GM19372 (cell line): Measurements from ENCODE around the gene PIK3C3.
"Not testable (repeated sequence)": the region's sequence is repeated elsewhere in the genome, so short reads cannot be mapped to it uniquely, and the experiment has no call there.

Experiments
- ATAC-seq: cut with Tn5 transposase; IDR thresholded peaks from one replicate; pipeline ENCODE4 v1.9.1; 2021; ENCODE audit warnings: mild to moderate bottlenecking, low read depth, moderate library complexity; ENCODE audit not compliant: unreplicated experiment

PIK3C3 gene

DNA sequence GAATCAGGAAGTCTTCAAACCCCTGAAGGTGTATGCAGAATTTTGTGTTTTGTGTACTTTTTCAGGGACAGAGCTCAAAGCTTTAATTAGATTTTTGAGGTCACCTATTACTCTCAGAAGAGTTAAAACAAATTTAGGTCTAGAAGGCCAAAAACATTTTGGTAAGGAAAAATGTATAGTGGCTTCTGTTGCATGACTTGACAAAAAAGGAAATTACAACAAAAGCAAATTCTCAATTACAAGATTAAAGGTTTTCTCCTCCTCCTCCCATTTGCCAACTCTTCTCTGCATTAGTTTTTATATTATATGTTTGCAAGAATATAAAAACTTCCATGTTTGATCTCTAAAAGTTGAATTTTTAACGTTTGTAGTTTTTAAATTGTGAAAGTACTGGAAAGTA lies 4.0 kb downstream of the PIK3C3 start:
- no peak for ATAC-seq

DNA sequence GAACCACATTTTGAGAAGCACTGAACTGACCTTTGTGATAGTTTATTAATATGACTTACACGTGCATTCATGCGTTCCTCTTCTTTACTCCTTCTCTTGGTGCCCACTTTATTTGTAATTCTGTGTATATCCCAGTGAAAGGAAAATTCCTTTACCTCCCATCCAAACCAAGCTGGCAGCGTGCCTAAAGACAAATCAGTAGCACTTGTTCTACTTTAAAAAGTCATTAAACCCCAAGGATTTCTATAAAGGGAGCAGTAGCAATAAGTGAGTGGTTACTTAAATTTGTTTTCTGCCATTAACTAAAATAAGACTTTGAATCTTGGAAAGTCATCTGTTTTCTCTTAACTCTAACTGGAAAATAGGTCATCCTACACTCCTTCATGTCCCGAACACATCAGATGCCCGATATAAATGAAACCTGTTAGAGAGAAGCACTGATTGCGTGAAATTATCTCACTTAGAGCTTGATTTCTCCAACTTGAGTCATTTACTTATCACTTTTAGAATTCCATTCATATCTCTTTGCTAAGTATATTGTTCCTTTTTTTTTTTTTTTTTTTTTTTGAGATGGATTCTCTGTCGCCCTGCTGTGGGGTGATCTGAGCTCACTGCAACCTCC lies 10.7 kb downstream of the PIK3C3 start:
- no peak for ATAC-seq

DNA sequence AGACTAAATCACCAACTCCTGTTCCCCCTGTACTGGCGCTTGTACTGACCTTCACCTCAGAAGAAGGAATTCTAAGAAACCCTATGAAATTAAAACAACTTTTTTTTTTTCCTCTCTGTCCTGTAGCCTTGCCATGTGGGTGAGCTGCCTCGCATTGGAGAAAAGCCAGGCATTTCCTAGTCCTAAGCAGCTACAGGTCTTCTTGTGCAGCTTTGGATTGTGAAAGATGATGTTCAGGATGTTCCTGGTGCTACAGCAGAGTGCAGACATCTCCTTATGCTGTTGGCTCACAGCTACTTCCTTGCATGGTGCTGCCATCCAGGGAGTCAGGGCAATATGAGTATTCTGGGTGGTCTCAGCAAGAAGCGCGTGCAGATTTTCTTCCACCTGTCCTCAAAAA lies 11.9 kb downstream of the PIK3C3 start:
- no peak for ATAC-seq

DNA sequence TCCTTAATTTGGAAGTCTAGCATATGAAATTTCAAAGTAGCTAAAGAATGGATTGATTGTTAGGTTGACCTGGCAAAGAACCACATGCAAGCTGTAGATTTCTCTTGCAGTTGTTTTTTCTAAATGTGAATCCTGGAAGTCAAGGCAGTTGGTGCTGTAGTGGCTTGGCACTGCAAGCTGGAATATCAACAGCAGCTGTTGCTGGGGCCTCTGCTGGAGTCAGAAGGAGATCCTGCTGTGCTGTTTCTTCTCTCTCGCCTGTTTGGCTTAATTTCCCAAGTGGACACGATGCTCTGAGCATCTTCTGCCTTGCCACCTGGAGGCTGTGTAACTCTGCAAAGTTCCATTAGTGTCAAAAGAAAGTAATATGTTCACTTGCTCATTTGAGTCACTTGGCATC lies 12.6 kb downstream of the PIK3C3 start:
- ATAC-seq: no peak

DNA sequence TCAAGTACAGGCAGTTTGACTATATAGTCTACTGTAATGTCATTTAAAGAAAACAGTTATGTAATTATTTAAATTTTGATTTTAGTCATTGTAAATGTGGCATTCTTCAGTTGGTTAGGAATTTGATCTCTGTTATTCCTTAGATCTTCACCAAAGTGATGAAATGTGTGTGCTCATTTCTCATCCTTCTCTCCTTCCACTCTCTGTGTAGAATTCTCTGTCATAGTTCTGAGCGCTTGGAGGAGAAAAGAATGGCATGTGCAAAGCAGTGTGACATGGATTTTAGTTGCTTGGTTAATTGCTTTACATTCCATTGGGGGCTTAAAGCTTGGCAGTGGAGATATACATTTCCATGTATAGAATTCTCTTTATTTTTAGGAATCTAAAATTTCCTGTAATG lies 14.8 kb downstream of the PIK3C3 start:
- ATAC-seq: no peak

DNA sequence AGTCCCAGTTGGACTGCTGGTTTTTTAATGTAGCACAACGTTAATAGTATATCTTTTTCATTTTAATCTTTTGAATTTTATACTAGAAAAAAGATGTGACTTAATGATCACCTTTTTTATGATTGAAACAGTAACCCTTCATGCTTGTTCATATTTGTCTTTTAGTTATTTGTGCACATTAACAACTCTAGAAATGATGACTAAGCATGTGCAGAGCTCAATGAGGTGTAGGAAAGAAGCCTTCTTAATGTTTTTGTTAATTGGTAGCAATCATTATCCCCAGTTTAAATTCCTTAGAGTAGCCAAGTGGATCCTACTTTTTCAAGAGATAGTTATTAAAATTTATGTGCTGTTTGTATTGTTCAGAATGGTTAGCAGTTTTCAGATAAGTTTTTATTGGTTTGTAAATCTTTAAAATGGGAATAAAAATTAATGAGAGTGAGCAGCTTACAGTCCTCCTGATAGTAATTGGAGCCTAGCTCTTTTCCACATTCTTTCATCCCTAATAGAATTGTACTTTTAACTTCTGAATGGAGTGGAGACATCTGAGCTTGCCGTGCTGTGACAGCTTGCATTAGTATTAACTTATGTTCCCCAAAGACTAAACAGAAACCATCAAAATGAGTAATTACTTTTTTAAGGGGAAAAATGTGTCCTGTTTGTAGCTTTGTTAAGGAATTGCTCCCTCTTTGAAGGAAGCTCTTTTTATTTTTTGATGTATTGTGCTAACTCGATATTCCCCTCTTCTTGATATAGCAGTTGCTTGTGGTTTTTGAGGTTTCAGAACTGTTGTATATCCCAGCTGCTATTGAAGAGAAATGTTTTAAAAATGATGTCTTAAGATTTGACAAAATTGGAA lies 17.3 kb downstream of the PIK3C3 start:
- ATAC-seq: no peak

DNA sequence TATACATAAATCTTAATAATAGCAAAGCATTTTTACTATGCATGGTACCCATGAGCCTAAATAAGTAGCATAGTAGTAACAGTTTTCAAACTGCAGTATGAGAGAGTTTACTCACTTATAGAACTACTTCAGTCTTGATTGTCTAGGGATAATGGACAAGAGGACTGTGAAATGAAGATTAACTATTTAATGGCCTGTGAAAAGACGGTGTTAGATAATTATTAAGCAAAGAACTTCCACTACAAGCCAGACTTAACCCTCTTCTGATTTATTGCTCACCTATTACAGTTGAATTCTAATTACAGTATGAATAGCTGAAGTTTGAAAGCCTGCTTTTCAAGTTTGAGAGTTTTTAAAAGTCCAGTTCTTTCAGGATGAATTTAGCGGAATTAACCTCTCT lies 18.9 kb downstream of the PIK3C3 start:
- ATAC-seq: no peak

DNA sequence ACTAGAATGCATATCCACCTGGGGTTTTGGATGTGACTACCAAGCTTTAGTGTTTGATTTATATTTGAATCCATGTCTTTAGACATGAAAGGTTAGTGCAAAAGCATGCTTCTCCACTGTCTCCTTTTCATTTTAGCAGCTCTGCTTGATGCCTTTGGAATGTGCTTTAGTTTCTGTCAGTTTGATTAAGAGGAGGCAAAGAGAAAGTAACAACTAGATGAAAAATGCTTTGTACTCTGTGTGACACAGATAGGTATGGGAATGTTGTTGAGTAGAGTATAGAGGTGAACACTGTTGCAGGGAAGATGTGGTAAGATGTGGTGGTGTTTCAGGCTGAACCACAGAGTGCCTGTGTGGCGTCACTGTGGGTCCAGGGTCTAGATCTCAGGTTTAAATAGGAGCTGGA lies 19.8 kb downstream of the PIK3C3 start:
- peak; percentile 33 for ATAC-seq

DNA sequence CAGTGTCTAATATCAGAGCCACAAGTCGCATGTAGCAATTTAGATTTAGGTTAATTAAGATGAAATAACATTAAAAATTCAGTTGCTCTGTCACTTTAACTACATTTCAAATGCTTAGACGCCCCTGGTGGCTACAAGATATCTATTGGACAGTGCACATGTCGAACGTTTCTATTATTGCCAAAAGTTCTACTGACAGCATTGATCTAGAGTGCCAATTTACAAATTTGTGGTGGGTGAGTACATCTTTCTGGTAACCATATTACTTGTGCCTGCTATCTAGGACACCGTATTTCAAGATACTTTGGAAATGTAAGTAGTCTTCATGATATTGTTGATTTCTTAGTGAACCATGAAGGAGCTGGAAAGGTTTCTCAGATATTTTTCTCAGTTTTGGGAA lies 20.2 kb downstream of the PIK3C3 start:
- ATAC-seq: no peak

DNA sequence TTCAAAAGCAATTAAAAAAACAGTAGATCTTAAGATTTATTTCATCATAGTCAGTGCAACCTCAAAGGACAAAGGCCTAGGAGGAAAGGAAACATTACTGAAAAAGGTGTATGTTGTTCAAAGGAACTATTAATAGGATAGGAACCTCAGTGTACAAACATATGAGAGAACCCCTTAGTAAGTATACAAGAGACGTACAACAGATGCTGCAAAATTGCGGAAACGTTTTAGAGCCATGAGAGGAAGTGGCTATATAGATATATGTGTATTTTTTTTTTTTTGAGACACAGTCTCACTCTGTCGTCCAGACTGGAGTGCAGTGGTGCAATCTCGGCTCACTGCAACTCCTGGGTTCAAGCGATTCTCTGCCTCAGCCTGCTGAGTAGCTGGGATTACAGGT lies 22.2 kb downstream of the PIK3C3 start:
- ATAC-seq: no peak

DNA sequence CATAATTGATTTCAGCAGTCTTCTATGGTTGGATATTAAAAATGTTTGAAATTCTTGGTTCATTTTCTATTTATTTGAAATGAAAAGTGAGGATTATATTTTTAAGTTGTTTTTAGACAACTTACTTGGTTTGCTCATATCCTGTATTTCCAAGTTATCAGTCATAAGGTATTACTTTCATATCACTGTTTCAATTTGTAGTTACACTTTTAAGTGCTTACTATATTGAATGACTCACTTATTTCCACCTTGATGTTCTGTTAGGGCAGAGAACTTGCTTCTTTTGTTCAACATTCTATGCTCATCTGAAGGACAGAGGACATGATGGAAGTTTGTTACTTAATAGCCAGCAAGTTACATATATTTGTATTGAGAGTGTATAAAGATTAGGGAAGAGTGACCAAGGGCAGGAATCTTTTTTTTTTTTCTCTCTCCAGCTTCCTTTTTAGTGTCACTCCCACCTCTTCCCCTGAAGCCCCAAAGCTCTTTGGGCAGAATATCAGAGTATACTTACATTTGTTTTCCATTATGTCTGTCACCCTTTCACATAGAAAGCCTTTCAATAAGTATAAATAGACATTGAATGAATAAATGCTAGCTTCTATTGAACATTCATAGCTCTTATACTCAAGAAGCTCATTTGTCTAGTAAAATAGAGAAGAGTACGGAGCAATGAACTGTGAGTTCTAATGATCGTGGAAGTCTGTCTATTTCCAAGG lies 28.1 kb downstream of the PIK3C3 start:
- ATAC-seq: peak; percentile 94

DNA sequence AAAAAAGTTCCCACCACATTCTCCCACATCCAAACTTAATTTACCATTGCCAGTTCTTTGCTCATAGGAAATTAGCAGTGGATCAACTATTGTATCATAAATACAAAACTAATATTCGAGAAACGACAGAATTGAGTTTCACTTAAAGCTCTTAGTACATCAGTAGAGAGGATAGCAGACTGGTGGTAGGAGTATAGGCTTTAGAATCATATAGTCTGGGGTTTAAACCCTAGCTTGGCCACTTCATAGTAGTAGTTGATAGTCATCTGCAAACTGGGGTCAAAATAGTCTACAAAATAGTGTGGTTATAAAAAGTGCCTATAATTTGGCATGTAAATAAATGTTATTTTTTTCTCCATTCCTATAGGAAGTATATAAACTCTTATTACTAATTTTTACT lies 30.9 kb downstream of the PIK3C3 start:
- no peak for ATAC-seq

DNA sequence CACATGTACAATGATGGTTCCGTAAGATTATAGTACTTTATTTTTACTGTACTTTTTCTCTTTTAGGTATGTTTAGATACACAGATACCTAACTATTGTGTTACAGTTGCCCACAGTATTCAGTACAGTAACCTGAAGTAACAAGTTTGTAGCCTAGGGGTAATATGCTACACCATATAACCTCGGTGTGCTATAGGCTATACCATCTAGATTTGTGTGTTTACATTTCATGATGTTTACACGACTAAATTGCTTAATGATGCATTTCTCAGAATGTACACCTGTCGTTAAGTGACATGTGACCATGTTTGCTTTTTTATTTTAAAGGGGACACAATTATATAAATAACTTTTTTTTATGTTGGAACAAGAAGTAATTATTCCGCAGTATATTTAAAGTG lies 34.5 kb downstream of the PIK3C3 start:
- ATAC-seq: no peak

DNA sequence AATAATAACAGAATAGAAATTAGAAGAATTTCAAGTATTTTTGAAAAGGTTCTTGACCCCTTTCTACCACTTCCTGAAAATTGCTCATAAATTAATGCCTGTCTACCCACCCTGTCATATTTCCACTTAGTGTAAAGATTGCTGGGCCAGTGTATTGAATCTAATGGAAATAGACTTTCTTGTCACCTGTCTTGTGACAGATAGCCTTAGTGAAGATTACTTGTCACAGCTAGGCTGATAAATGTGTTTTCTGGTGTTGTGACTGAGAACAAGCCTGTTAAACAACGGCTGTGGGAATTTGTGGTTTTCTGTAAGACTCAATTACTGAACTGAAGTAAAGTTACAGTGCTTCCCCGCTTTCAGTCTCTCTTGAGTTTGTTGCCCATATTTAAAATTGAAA lies 37.0 kb downstream of the PIK3C3 start:
- ATAC-seq: peak; percentile 74

DNA sequence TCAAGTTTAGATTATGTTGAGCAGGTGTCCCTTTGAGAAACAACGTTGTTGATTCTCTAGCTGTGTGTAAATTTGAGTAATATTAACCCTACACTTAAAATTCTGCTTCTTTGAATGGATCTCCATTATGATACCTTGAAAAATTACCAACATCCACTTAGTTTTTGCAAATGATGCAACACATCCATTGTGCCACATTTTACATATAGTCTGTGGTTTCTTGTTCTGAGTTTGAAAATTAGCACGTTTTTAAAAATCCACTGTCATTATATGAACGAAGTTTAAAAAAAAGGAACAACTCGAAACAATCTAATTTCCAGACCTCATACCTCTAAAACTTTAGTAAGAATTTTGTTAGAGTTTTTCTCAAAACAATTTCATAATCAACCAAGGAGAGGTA lies 37.7 kb downstream of the PIK3C3 start:
- no peak for ATAC-seq

DNA sequence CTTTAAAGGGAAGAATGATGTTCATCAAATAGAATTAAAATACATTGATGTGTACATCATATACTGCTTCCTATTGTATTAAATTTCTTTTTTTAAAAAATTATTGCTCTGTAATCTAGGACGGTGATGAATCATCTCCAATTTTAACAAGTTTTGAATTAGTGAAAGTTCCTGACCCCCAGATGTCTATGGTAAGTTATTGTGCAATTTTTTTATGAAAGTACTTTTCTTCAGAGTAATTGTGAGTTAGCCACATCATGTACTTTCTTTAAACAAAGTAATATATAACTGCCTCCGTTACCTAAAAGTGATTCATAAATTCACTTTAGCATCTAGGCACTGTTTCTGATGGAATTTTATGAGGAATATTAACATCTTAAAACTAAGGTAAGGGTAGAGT lies 38.1 kb downstream of the PIK3C3 start:
- ATAC-seq: no peak

DNA sequence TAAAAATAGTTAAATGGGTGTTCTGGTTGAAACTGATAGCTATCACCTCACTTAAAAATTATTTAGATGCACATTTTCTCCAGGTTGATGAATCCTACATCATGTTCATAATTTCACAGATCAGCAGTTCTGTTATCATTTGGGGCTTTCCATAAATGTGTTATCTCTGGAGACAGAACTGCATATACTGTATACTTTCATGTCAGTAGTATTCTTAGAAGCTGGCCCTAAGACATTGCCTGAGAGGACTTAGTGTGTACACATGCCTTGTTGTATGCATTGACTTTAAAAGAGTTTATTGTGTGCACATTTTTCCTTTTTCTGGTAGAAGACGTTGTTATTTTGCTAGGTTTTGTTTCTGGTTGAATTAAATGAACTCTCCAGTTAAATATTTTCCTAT lies 41.0 kb downstream of the PIK3C3 start:
- peak; percentile 40 for ATAC-seq

DNA sequence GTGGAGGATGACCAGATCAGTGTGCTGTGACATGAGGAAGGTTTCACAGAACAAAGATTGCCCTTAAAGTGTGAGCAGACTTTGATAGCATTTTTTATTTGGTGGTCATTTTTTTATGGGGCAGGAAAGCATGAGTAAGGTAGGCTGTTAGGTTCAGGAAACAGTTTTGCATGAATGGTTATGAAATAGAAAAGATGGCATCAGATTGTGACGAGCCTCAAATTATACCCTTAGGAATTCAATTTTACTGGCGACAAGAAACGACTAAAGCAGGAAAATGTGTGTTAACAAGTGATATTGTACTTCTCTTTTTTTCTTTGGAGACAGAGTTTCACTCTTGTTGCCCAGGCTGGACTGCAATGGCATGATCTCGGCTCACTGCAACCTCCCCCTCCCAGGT lies 44.7 kb downstream of the PIK3C3 start:
- no peak for ATAC-seq

DNA sequence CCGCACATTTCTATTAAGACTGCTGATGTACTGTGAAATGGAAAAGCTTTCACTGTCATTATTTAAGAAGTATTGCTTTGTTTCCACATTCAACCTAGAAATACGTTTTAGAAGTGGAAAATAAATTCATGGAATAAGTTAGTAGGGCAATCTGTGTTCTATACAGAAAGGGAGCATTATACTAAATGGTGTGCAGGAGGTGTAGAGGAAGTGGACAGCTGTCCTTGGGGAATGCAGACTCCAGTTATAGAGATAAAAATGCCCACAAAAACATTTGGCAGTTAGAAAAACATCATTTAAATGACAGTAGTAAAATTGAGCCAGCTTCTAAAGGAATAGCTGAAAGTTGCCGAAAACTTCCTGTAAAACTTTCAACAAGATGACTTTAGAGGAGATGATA lies 46.8 kb downstream of the PIK3C3 start:
- no peak for ATAC-seq

DNA sequence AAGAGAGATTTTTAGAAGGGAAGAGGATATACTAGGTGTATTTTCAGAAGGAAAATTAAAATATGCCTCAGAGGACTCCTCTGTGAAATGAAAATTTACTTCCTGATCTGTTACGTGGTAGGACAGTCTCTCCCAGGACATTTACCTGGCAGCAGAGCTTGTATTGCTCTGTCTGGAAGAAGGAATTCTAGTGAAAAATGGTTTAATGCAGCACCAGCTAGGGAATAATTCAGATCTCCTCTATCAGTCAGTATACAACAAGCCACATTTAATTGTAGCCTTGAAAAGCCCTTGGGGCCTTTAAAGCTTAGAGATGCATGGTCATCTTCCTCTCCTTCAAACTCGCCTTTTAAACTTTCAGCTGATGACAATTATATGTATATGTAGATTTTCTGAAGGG lies 49.6 kb downstream of the PIK3C3 start:
- no peak for ATAC-seq

DNA sequence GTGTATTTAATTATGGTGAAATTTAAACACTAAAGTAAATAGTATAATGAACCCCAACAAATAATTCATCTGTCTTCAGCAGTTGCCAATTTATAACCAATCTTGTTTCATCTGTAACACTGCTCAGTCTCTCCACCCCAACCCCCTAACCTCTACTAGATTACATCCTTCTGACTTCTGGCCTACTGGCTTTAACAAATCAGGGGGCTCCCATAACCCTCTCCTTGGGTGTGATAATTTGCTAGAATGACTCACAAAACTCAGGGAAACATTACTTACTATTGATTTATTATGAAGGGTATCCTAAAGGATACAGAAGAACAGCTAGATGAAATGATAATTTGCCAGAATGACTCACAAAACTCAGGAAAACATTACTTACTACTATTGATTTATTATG lies 50.7 kb downstream of the PIK3C3 start:
- no peak for ATAC-seq

DNA sequence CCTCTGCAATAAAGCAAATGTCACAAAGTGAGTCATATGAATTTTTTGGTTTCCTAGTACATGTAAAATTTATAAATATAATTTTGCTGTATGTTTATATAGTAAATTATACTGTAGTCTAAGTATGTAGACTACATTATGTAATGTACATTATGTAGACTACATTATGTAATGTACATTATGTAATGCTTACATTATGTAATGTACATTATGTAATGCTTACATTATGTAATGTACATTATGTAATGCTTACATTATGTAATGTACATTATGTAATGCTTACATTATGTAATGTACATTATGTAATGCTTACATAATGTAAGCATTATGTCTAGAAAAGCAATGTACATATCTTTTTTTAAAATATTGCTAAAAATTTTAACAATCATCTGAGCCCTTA lies 54.4 kb downstream of the PIK3C3 start:
- not testable (repeated sequence) for ATAC-seq
